Kasumi-1 (cell line): ENCODE data around the gene KCNE4.
A peak's percentile ranks its signal among the peaks of the same experiment; 100 is the strongest.

ENCODE experiments used
- DNase-seq, 2 experiments: peaks; one replicate each; lab custom pipeline; 2025; lab: John Stamatoyannopoulos, UW

The KCNE4 gene

DNA sequence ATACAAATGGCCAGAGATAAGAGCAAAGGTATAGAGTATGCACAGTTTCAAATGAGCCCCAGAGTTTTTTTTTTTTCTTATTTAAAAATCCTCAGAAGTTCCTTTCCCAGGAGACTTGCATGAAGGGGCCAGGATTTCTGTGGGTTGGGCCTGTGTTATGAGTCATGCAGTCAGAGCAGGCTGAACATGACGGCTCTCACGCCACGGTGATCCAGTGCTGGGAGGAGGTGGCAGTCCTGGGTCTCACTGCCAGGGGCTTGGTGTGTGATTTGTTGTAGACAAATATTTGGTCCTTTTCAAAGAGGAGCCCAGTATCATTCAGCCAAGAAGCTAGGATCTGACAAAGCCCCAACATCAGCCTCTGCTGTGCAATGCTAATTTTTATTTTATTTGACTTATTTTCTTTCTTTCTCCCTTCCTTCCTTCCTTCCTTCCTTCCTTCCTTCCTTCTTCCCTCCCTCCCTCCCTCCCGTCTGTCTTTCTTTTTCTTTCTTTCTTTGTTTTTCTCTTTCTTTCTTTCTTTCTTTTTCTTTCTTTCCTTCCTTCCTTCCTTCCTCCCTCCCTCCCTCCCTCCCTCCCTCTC is 10.4 kb upstream of the KCNE4 start:
- peak; percentile 4 to 34 for DNase-seq

- no peak for DNase-seq
Measured at GRCh38 chr2:223042284-223042683, 9.7 kb upstream of the KCNE4 start.

DNA sequence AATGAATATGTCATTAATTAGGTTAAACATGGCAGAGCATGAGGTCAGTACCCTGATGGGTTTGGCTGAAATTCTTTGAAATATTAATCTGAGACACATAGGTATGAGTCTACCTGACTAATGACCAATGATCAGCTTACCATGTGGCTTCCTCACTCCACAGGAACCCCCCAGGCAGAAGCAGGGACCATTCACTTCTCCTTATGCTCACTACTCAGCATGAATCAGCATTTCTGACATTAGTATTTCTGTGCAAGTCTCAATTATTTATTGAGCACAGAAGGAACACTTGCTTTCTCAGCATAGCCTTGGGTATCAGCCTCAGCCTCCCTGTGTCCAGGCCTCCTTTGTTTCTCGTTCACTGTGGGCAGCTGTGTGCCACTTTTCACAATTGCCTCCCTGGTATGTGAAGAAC is 9.3 kb upstream of the KCNE4 start:
- peak; percentile 5 to 26 for DNase-seq

DNA sequence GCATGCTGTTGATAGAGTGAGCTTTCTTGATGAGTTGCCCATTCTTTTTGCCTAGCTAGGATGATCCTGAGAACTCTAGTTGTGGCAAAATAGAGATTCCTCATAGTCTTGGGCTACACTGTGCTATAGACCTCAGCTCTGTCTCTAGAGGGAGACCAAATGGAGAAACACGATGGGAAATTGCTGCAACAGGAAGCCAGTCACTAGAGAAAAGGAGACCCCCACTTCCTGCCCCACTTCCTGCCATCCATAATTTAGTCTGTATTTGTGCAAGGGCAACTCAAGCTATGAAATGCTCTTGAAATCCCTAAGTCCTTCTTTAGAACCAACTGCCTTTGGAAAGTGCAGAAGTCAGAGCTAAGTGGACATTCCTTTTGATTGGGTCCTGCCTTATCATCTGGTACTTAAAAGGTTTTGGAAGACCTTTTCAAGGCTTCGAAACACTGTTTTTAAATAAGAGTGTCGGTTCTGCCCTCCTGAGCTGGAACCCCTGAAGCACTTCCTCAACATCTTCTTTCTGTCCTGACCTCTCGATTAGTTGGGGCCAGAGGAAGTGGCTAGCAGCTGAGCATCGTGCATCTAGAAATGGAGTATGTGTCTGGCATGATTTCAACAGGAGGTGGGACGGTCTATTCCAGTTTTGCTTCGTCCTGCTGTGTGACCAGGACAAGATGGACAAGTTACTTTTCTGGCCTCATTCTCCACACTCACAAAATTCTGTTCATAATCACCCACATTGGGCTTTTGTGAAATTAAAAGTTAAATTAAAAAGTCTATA is 8.6 kb upstream of the KCNE4 start:
- DNase-seq = peak; percentile 60 to 81

GRCh38 chr2:223044092-223044836 is 7.7 kb upstream of the KCNE4 start:
- DNase-seq = peak in 1 of 2 experiments; percentile 4

GRCh38 chr2:223044916-223045700 is 6.9 kb upstream of the KCNE4 start:
- DNase-seq = no peak

DNA sequence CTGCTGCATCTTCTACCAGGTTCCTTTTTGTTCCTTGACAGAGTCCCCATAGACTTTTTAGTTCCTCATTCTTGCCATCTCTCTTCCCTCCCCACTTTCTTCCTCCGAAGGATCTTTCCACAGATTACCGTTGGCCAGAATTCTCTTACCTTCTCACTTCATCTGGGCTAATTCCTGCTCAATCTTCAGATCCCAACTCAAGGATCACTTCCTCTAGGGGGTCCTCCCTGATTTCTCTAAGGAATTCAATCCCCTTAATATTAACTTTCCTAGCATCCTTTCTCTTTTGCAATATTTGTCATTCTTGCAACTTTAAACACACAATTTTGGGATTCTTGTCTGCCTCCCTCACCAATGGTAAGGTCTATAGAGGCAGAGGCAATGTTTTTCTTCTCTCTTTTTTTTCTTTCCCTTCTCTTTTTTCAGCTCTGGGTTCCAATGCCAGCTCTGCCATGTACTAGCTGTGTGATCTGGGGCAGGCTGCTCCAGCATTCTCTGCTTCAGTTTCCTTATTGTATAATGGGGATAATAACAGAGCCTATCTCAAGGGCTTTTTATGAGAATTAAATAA is 5.4 kb upstream of the KCNE4 start:
- peak; percentile 12 to 17 for DNase-seq

- DNase-seq = no peak
Measured at GRCh38 chr2:223047260-223047761, 4.7 kb upstream of the KCNE4 start.

DNA sequence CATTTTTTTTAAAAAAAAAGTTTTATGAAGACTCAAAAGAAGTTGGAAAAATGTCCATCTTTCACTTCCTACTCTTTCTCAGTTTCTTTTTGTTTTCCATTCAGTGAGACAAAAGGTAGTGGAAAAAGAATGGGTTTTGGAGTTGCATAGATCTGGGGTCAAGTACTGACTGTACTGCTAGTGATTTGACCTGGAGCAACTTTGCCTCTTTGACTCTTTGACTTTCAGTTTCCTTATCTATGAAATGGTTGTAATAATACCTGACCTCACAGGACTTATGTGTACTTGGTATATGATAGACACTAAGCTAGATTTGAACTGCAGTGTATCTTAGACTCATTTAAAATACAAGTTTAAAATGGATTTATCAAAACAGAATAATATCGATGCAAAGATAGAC is 3.5 kb upstream of the KCNE4 start:
- DNase-seq = no peak

GRCh38 chr2:223049356-223049755 is 2.6 kb upstream of the KCNE4 start:
- no peak for DNase-seq

- no peak for DNase-seq
Measured at GRCh38 chr2:223050188-223050587, 1.8 kb upstream of the KCNE4 start.

- no peak for DNase-seq
Measured at GRCh38 chr2:223050900-223051504, 988 bp upstream of the KCNE4 start.

- no peak for DNase-seq
Measured at GRCh38 chr2:223052548-223053483, 826 bp downstream of the KCNE4 start.

- DNase-seq = no peak
Measured at GRCh38 chr2:223053484-223054192, 1.6 kb downstream of the KCNE4 start.

- DNase-seq = no peak
Measured at GRCh38 chr2:223054193-223054781, 2.3 kb downstream of the KCNE4 start.

GRCh38 chr2:223055140-223055539 is 3.1 kb downstream of the KCNE4 start:
- no peak for DNase-seq

- no peak for DNase-seq
Measured at GRCh38 chr2:223055836-223056235, 3.8 kb downstream of the KCNE4 start.

DNA sequence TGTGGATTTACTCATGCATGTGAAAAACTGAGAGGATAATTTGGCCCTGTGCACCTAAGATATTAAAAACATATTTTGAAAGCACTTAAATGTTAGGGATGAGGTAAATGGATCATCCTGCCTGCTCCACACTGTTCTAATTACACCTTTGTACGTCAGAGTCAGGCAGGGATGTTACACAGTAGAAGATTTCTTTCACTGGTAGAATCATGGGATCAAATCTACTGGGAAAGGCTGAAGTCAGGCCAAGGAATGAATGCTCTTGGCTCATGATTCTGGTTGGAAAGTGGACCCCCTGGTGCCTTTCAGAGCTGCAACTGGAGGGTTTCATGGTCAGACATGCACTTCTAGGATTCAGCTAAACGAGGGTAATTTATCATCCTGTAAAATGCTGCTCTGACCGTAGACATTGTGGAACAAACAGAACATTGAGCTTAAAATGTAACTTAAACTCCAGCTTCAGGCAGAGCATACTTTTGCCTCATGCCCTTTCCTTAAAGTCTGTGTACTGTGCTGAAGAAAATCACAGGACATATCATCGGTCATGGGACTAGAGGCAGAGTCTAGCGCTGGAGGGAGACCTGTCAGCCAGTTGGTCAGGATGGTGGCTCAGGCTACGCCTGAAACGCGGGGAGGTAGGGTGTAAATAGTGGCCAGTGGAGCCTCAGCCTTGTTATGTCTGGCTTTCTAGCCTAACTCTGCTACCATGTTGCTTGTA is 4.9 kb downstream of the KCNE4 start:
- no peak for DNase-seq
